ENCODE data around the gene CORO6.

The CORO6 gene

DNA sequence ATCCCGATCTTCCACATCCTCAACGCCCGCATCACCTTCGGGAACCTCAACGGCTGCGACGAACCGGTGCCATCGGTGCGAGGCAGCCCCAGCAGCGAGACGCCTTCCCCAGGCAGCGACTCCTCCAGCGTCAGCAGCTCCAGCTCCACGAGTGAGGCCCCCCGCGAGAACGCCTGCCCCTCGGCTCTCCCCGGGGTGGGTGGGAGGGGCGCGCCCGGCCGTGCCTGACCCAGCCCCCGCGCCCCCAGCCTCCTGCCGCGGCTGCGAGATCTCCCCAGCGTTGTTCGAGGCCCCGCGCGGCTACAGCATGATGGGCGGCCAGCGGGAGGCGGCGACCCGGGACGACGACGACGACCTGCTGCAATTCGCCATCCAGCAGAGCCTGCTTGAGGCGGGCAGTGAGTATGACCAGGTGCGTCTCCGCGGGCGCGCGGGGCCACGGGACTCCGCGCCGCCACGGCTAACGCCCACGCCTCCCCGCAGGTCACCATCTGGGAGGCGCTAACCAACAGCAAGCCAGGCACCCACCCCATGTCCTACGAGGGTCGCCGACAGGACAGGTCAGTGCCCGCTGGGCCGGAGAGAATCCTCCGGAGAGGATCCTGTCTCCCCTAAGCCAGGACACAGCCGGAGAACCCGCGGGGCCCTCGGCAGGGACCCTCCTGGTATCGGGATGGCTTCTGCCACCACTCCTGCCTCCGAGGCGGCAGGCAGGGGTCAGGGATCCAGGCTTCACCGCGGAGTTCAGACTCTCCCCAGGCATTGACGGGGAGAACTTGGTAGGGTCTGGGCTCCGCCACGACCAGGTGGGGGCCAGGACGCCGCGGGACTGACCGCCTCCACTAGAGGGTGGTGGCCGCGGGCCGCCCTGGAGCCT, 10.1 kb downstream of the CORO6 start:
- no peak for DNase-seq

DNA sequence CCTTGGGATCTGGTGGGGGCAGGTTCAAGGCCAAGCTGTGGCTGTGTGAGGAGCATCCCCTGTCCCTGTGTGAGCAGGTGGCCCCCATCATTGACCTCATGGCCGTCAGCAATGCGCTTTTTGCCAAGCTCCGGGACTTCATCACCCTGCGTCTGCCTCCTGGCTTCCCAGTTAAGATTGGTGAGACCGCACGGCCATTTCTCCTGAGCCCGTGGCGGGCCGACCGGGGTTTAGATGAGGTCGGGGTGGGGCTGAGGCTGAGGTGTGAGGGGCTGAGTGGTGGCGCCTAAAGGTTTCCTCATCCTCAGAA, 10.7 kb downstream of the CORO6 start:
- no peak for DNase-seq

- no peak for DNase-seq
Measured at GRCh38 chr17:29611351-29612093, 11.2 kb downstream of the CORO6 start.

- no peak for DNase-seq
Measured at GRCh38 chr17:29610395-29610794, 12.3 kb downstream of the CORO6 start.

DNA sequence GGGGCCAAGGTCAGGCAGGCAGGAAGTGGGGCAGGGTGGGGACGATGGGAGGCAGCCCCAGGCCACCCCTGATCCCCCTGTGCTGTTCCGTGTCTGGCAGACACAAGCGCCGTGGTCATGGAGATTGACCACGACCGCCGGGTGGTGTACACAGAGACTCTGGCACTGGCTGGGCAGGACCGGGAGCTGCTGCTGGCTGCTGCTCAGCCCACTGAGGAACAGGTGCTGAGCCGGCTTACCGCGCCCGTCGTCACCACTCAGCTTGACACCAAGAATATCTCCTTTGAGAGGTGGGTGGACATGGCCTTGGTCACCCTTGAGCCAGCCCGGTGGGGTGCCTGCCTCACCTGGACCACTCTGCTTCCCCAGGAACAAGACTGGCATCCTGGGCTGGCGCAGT, 13.7 kb downstream of the CORO6 start:
- DNase-seq = no peak

DNA sequence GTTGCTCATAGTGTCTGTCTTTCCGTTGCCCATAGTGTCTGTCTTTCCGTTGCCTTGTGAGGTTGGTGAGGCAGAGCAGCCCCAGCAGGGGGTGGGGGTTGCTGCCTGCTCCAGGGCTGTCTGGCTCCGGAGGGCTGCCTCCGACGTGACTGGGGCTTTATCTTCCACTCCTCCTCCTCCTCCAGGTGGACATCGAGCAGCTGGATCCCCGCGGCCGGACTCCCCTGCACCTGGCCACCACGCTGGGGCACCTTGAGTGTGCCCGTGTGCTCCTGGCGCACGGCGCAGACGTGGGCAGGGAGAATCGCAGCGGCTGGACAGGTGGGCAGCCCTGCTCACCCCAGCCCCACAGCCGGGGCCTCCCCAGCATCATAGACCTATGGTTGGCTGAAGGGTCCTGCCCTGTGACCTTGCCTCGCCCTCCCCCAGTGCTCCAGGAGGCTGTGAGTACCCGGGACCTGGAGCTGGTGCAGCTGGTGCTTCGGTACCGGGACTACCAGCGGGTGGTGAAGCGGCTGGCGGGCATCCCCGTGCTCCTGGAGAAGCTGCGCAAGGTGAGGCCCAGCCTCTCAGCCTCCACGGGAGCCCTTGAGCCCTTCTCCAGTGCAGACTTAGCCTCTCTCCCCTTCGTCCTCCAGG, 15.0 kb downstream of the CORO6 start:
- DNase-seq = no peak

DNA sequence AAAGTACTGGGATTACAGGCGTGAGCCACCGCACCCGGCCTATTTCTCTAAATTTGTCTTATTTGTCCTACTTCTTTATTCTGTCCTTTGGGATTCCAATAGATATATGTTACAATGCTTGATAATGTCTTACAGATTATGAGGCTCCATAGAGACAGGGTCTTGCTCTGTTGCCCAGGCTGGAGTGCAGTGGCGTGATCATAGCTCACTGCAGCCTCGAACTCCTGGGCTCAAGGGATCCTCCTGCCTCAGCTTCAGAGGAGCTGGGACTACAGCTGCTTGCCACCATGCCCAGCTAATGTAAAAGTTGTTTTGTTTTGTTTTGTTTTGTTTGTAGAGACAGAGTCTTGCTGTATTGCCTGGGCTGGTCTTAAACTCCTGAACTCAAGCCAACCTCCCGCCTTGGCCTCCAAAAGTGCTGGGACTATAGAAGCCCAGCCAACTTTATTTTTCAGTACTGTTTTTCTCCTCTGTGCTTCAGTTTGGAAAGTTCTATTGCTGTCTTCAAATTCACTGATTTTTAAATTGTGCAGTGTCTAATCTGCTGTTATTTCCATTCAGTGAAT, 19.5 kb downstream of the CORO6 start:
- no peak for DNase-seq

DNA sequence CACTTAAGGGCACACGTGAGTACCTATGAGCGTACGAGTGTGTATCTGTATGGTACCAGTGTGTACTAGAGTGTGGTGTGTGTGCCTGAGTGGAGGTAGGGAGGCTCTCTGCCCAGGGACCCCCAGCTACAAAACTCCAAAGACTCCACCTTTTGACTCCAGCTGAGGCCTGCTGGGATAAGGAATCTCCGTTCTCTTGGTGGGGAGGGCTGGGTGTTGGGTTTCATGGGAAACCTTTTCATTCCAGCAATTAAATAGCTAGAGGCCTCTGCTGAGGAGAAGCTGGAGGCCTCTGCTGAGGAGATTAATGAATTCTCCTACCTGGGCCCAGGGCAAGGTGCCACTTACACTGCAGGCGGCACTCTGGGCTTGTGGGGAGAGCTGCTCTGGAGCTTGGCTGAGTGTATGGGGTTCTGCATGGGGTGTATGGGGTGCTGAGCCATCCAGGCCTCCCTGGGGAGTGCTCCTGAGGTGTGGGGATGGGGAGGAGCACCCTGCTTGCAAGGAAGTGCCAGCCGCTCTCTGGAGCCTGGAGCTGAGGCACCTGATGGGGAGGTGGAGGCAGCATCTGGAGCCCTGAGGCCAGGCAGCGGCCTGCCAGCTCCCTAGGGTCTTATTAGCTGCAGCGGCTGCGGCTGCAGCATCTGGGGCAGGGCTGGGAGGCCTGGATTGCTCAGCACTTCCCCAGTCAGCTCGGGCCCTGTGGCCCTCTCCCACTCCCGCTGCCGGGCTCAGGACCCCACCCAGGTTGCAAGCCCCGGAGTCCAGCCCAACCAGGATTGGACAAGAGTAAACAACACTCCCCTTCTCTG, 25.1 kb downstream of the CORO6 start:
- DNase-seq = no peak

DNA sequence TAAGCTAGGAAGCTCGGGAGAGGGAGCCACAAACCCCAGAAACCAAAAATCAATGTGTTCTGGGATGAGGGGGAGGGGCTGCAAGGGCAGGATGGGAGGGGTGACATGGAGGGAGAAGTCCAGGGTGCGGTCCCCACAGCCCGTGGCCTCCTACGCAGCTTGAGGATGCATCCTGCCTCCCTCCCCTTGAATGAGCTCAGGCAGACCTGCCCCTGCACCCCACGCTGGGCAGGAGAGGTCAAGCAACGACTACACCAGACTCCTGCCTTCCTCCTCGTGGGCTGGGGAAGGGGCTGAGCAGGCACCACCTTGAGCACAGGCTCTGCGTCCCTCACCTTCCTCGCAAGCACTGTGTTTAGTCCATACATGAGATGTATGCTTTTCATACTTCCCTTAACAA, 25.9 kb downstream of the CORO6 start:
- DNase-seq = no peak

DNA sequence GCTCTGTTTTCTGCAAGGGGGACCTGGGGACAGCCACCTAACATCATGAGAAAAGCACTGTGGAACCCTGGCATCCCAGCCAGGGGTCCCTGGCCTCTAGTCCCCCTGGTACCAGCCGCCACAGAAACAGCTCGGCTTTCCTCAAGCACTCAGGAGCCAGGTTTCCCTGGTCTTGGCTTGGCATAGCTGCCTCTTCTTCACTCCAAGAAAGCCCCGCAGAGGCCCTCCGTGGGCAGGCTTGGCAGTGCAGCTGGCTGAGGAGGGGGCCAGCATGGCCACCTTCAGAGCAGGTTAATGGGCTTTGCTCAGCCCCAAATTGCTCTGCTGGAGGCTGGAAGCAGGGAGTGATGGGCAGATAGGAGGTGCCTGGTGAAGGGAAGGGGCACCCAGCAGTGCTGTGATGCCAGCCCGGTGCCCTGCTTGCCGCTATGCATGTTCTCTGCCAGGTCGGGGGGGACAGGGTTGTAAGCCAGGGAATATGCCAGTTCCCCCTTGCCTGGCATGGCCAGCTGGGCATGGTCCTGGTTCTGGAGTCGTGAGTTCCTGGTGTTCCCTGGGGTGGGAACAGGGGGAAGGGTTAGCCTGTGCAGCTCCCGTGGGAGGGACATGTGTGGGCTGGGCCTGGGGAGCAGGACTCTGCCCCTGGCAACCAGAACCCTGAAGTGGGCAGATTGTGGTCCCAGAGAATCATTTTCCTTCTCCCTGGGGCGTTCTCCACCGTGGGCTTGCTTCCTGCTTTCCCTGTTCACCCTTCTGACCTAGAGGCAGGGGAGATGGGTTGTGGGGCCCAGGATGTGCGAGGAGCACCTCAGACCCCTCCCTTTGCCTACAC, 26.6 kb downstream of the CORO6 start:
- DNase-seq = no peak

- no peak for DNase-seq
Measured at GRCh38 chr17:29595107-29595942, 27.4 kb downstream of the CORO6 start.

GRCh38 chr17:29594519-29595090, 28.1 kb downstream of the CORO6 start:
- no peak for DNase-seq

GRCh38 chr17:29593591-29594518, 28.9 kb downstream of the CORO6 start:
- DNase-seq = peak; percentile 48

- peak; percentile 70 for DNase-seq
Measured at GRCh38 chr17:29592850-29593551, 29.7 kb downstream of the CORO6 start, which contains the start of gene ANKRD13B. Gene ANKRD13B (plus strand): TSS chr17:29593132. CDS start chr17:29593622, 490 bp downstream.

GRCh38 chr17:29591737-29592608, 30.7 kb downstream of the CORO6 start:
- peak; percentile 92 for DNase-seq

- DNase-seq = peak; percentile 43
Measured at GRCh38 chr17:29591146-29591736, 31.5 kb downstream of the CORO6 start.
